CD14-positive monocyte (primary cell): ENCODE measurements around the gene CSPG4. TPM values are rescaled to one million over a fixed set of nuclear protein-coding genes. Genes with fewer than 3 reads are reported as not detected.

Experiments
- DNase-seq, 3 donors: peaks; one replicate each; pipeline ENCODE4 v3.0.0-alpha.2; 2011 to 2022
- H2AFZ ChIP-seq: 2 replicates; pipeline ENCODE4 v1.6.0; 2012; ENCODE audit warnings: mild to moderate bottlenecking, low read depth, low read length, inconsistent platforms; ENCODE audit not compliant: insufficient read depth, poor library complexity, severe bottlenecking
- H3K27ac ChIP-seq, 2 donors: 1 replicate in 1 of 2; 2 replicates in 1 of 2; pipeline ENCODE4 v1.5.1; 2012 to 2013; ENCODE audit warnings: low read length in 2 of 2, control low read depth in 1 of 2, inconsistent platforms in 1 of 2, low read depth in 1 of 2, mild to moderate bottlenecking in 1 of 2
- H3K27me3 ChIP-seq, 2 donors: one replicate each; pipeline versions ENCODE4 v1.6.0 to v1.6.1; 2011 to 2013; ENCODE audit warnings: low read length in 2 of 2; ENCODE audit not compliant: control insufficient read depth in 2 of 2, insufficient read depth in 2 of 2
- H3K36me3 ChIP-seq, 2 donors: replicated peaks in 1 of 2; 1 replicate in 1 of 2; 2 replicates in 1 of 2; pipeline versions ENCODE4 v1.5.1 to v1.6.1; 2012 to 2013; ENCODE audit warnings: low read length in 2 of 2, control low read depth in 1 of 2, inconsistent platforms in 1 of 2, mild to moderate bottlenecking in 1 of 2; ENCODE audit not compliant: insufficient read depth in 2 of 2, control insufficient read depth in 1 of 2
- H3K4me1 ChIP-seq, 2 donors: 1 replicate in 1 of 2; 2 replicates in 1 of 2; pipeline versions ENCODE4 v1.5.1 to v1.6.1; 2012 to 2013; ENCODE audit warnings: low read length in 2 of 2, control low read depth in 1 of 2, inconsistent platforms in 1 of 2, mild to moderate bottlenecking in 1 of 2, moderate library complexity in 1 of 2; ENCODE audit not compliant: insufficient read depth in 2 of 2, control insufficient read depth in 1 of 2
- H3K4me2 ChIP-seq: replicated peaks from 2 replicates; pipeline ENCODE3; 2012; ENCODE audit warnings: low read length, moderate library complexity, mild to moderate bottlenecking; ENCODE audit not compliant: poor library complexity, severe bottlenecking; ENCODE audit errors: extremely low read depth
- H3K4me3 ChIP-seq, 3 experiments: fragments of 200-600 bp in 1 of 3; sonication (generic) in 1 of 3; replicated peaks in 1 of 3; 1 replicate in 2 of 3; 2 replicates in 1 of 3; pipeline ENCODE4 v1.5.1; 2011 to 2013; ENCODE audit warnings: low read length in 3 of 3, mild to moderate bottlenecking in 3 of 3, control low read depth in 2 of 3, low read depth in 2 of 3, inconsistent platforms in 1 of 3, moderate library complexity in 1 of 3
- H3K79me2 ChIP-seq: 2 replicates; pipeline ENCODE4 v1.6.0; 2012; ENCODE audit warnings: mild to moderate bottlenecking, control low read depth, inconsistent platforms, low read length, moderate library complexity; ENCODE audit not compliant: insufficient read depth
- H3K9ac ChIP-seq: 2 replicates; pipeline ENCODE4 v1.6.0; 2017; ENCODE audit warnings: low read length, mild to moderate bottlenecking; ENCODE audit not compliant: insufficient read depth, poor library complexity, severe bottlenecking
- H3K9me3 ChIP-seq, 2 donors: replicated peaks in 1 of 2; 1 replicate in 1 of 2; 2 replicates in 1 of 2; pipeline versions ENCODE4 v1.5.1 to v1.6.1; 2012 to 2013; ENCODE audit warnings: low read length in 2 of 2, control low read depth in 1 of 2; ENCODE audit not compliant: control insufficient read depth in 1 of 2, insufficient read depth in 1 of 2
- H4K20me1 ChIP-seq: 2 replicates; pipeline ENCODE4 v1.6.0; 2012; ENCODE audit warnings: mild to moderate bottlenecking, low read length, control low read depth, moderate library complexity; ENCODE audit not compliant: insufficient read depth
- H3K27ac Mint-ChIP-seq, 7 donors: one replicate each; pipeline ENCODE4 v1.8.0; 2020; ENCODE audit warnings: mild to moderate bottlenecking in 7 of 7, mixed read lengths in 7 of 7, moderate library complexity in 6 of 7, inconsistent platforms in 2 of 7
- H3K27me3 Mint-ChIP-seq, 3 donors: one replicate each; pipeline ENCODE4 v1.8.0; 2021 to 2022; ENCODE audit warnings: low read depth in 3 of 3, mild to moderate bottlenecking in 3 of 3, mixed read lengths in 3 of 3, moderate library complexity in 3 of 3, inconsistent platforms in 1 of 3
- H3K36me3 Mint-ChIP-seq, 2 donors: one replicate each; pipeline ENCODE4 v1.8.0; 2020; ENCODE audit warnings: mixed read lengths in 2 of 2, inconsistent platforms in 1 of 2, mild to moderate bottlenecking in 1 of 2
- H3K4me1 Mint-ChIP-seq: one replicate; pipeline ENCODE4 v1.8.0; 2020; ENCODE audit warnings: mild to moderate bottlenecking, mixed read lengths
- H3K4me3 Mint-ChIP-seq, 2 donors: one replicate each; pipeline ENCODE4 v1.8.0; 2020; ENCODE audit warnings: mild to moderate bottlenecking in 2 of 2, mixed read lengths in 2 of 2, moderate library complexity in 1 of 2
- H3K9me3 Mint-ChIP-seq, 7 donors: one replicate each; pipeline ENCODE4 v1.8.0; 2020 to 2022; ENCODE audit warnings: mixed read lengths in 7 of 7, mild to moderate bottlenecking in 6 of 7, moderate library complexity in 6 of 7, inconsistent platforms in 2 of 7
- WGBS: methylation state at CpG from one replicate; pipeline ENCODE4 v1.1.5; 2013; ENCODE audit warnings: missing lambda C conversion rate; ENCODE audit not compliant: insufficient coverage; 5-methylcytosine and 5-hydroxymethylcytosine counted together
- intact Hi-C, 2 donors: fragments of 100-400 bp; cut with micrococcal nuclease; formaldehyde crosslinking; loops; one replicate each; pipeline versions ENCODE4 v1.15.0 to v1.15.1; 2023
- polyA plus RNA-seq, 3 donors: library from polyadenylated mRNA; depleted of rRNA in 1 of 3; unstranded in 2 of 3; stranded (reverse) in 1 of 3; fragments of 300-500 nt in 2 of 3; fragments of >200 nt in 1 of 3; fragmentation: Illumina TruSeq in 2 of 3; gene quantifications; 1 replicate in 2 of 3; 2 replicates in 1 of 3; pipeline ENCODE4 v1.2.3, GENCODE V29; 2012 to 2021
- TF ChIP-seq, protein P1 (sequence below): fragments of 200-600 bp; IDR thresholded peaks from one replicate; pipeline ENCODE4 v1.8.0; 2022; ENCODE audit warnings: antibody characterized with exemption, mild to moderate bottlenecking

The CSPG4 gene
- polyA plus RNA-seq, 3 donors: not detected

- H3K27ac ChIP-seq: no peak overlapping the region
- H3K4me1 ChIP-seq: peaks cover 16 to 17% of the 10 kb centered on the region in 2 donors
- intact Hi-C loops: no loop called here
- H3K27me3 ChIP-seq: no peaks in the 10 kb centered on the region
- H4K20me1 ChIP-seq: no peaks in the 10 kb centered on the region
- Mint-ChIP-seq H3K36me3 (peaks cover 21 to 22% of the 10 kb centered on the region in 2 donors), H3K27me3 (peaks cover 1 to 4% (median 2%) of the 10 kb centered on the region in 3 donors), H3K4me3 (no peak overlapping the region), H3K27ac (peak overlapping the region in 1 of 7 donors; percentile 25), H3K9me3 (peaks cover 0 to 6% (median 3%) of the 10 kb centered on the region in 7 donors), H3K4me1 (peaks cover 15% of the 10 kb centered on the region)
- no peak for DNase-seq
- no peaks in the 10 kb centered on the region for H3K79me2 ChIP-seq
- 80% methylated on average over 1 of the region's 3 CpGs for WGBS
- no peak overlapping the region for H3K4me2 ChIP-seq
- no peak overlapping the region for H2AFZ ChIP-seq
- H3K9me3 ChIP-seq: no peaks in the 10 kb centered on the region
- no peak overlapping the region for H3K4me3 ChIP-seq
- H3K36me3 ChIP-seq: peaks cover 0 to 38% of the 10 kb centered on the region in 2 donors
- no peak overlapping the region for H3K9ac ChIP-seq
- TF ChIP-seq, protein P1, sequence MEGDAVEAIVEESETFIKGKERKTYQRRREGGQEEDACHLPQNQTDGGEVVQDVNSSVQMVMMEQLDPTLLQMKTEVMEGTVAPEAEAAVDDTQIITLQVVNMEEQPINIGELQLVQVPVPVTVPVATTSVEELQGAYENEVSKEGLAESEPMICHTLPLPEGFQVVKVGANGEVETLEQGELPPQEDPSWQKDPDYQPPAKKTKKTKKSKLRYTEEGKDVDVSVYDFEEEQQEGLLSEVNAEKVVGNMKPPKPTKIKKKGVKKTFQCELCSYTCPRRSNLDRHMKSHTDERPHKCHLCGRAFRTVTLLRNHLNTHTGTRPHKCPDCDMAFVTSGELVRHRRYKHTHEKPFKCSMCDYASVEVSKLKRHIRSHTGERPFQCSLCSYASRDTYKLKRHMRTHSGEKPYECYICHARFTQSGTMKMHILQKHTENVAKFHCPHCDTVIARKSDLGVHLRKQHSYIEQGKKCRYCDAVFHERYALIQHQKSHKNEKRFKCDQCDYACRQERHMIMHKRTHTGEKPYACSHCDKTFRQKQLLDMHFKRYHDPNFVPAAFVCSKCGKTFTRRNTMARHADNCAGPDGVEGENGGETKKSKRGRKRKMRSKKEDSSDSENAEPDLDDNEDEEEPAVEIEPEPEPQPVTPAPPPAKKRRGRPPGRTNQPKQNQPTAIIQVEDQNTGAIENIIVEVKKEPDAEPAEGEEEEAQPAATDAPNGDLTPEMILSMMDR: no peak
Observed at GRCh38 chr15:75661756-75662140, 50.9 kb downstream of the CSPG4 start.

- H3K4me2 ChIP-seq: no peak overlapping the region
- H2AFZ ChIP-seq: no peak overlapping the region
Observed at GRCh38 chr15:75661100-75661755, 51.4 kb downstream of the CSPG4 start.

More at GRCh38 chr15:75661100-75661755, 51.4 kb downstream of the CSPG4 start:
- no peaks in the 10 kb centered on the region for H3K79me2 ChIP-seq
- H3K27me3 ChIP-seq: no peaks in the 10 kb centered on the region
- H3K36me3 ChIP-seq: peaks cover 0 to 42% of the 10 kb centered on the region in 2 donors
- TF ChIP-seq, protein P1: no peak
- H4K20me1 ChIP-seq: peaks cover 3% of the 10 kb centered on the region
- peaks cover 11 to 12% of the 10 kb centered on the region in 2 donors for H3K4me1 ChIP-seq
- no peak overlapping the region for H3K4me3 ChIP-seq
- peaks cover 1 to 4% (median 2%) of the 10 kb centered on the region in 3 donors for H3K27me3 Mint-ChIP-seq
- peak overlapping the region in 1 of 7 donors; percentile 25 for H3K27ac Mint-ChIP-seq
- H3K9me3 Mint-ChIP-seq: peaks cover 0 to 6% (median 3%) of the 10 kb centered on the region in 7 donors
- intact Hi-C loops: no loop called here
- H3K9ac ChIP-seq: peak overlapping the region; percentile 15
- H3K4me1 Mint-ChIP-seq: peaks cover 9% of the 10 kb centered on the region
- H3K9me3 ChIP-seq: no peaks in the 10 kb centered on the region
- H3K36me3 Mint-ChIP-seq: peaks cover 24 to 27% of the 10 kb centered on the region in 2 donors
- no peak overlapping the region for H3K4me3 Mint-ChIP-seq
- 82% methylated on average over 9 of the region's 14 CpGs for WGBS
- no peak for DNase-seq
- H3K27ac ChIP-seq: no peak overlapping the region
